Cerebellar nuclear complex (tissue), 1 donor: Measurements from ENCODE around the gene LLCFC1.
"Not testable (repeated sequence)": the region's sequence is repeated elsewhere in the genome, so short reads cannot be mapped to it uniquely, and the experiment has no call there.

Experiments
- DNase-seq, 2 experiments: peaks; one replicate each; lab custom pipeline; 2025; lab: John Stamatoyannopoulos, UW

Gene LLCFC1

DNA sequence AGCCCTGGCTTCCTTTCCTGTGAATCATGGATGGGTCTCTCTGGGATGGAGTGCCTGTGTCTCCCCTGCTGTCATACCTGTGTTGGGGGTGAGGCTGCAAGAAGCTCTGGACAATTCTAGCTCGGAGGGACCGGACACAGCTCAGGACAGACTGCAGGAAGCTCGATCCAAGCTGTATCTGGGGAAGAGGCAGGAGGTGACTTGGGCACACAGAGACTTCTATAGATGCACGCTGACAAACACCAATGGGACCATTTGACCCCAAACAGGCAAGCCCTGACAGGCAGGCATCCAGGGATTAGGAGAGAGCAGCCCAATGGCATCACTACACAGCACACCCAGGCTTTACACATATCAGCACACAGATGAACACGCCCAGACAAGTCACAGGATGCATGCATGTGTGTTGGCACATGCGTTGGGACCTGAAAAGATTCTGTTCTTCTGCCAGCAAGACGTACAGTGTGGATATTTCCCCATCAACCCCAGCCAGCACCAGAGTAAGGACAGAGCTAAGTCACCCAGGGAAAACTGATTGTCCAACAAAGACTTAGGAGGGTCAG, 4.5 kb downstream of the LLCFC1 start:
- DNase-seq = no peak

DNA sequence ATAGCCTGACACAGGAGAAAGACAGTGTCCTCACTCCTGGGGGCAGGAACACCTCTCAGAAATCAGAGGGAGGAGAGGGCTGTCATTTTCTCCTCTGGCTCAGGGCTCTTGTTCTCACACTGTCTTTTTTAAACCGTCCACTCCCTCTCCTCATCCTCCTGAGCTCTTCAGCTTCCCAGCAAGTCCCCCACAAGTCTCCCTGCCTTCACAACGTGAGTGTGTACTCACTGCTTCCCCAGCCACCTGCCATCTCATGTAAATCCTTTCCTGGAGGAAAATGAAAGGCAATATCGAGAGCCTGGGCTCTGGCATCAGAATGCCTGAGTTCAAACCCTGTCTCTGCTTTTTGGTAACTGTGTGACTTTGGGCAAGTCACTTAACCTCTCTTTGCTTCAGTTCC, 5.7 kb downstream of the LLCFC1 start:
- DNase-seq = no peak

DNA sequence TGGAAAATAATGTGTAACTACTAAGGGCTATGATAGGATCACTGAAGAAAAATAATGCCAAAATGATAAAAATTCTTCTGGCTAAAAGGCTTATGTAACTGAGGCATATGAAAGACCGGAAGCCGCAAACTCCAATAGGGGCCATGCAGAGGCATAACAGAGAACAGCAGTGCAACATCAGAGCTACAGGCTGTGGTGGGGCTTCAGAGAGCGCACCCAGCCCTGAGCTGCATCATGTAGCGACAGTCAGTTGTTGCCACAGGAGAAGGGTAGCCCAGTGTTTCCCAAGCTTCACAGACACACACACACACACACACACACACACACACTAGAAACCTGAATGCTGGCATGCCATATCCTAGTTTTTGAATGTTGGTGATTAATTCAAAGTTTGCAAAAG, 9.3 kb downstream of the LLCFC1 start:
- DNase-seq = no peak

DNA sequence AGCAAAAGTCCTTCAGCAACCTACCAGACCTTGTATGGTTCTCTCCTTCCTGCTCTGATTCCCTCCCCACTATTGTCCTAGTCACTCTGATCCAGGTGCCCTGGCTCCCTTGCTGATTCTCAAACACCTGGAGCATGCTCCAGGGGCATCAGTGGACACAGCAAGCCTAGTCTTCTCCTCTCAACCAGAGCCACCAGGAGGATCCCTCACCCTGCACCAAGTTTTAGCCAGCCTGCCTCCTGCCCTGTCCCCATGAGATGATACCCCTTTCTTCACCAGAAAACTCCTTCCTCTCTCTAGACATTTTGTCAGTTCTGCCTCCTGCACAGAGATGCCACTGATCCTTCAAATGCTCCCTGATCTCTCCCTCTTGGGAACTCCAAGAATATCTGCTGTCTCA, 11.0 kb downstream of the LLCFC1 start:
- DNase-seq = no peak

DNA sequence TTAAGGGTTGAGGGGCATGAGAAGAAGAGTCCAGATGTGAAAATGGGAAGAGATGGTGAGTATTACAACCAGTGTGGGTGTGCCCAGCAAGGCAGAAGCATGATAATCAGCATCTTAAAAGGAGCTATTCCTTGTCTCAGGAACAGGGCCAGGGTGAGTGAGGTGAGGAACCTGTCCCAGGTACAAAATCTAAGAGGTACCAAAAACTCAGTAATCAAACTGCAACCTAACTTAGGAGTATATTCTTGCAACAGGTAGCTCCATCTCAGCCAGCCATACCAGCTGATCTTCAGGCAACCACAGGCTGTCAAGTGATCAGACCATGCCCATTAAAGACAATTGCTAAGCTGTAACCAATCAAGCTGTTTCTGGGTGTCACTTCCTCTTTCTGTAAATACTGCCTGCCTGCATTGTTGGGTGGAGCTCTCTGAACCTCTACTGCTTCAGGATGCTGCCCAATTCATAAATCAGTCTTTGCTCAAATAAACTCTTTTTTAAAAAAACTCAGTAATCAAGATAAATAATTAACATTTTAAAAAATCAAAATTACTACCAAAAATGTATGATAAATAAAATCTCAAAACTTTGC, 15.5 kb downstream of the LLCFC1 start:
- DNase-seq = no peak

DNA sequence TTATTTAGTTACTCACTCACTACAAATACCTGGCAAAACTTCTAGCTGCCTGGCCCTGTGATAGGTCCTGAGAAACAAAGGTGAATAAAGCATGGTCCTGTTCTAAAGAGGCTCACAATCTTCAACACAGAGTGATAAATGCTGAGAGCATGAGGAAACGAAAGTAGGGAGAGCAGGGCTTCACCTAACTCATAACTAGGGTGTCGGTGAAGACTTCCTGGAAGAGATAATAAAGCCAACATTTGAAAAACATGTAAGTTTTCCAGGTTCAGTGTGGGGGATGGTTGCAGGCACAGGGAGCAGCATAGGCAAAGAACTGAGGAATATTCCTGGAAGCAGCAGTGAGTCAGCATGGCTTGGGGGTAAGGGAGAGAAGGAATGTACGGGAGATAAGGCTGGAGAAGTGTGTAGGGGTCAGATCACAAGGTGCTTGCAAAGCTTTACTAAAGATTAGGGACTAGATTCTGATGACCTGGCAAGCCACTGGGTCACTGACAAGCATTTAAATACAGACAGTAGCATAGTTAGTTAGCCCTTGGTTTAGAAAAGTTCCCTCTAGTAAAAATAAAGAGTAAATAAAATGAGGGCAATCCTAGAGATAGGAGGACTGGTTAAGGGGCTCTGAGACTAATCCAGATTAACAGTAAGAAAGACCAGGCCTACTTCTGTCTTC, 17.8 kb downstream of the LLCFC1 start:
- DNase-seq = no peak

DNA sequence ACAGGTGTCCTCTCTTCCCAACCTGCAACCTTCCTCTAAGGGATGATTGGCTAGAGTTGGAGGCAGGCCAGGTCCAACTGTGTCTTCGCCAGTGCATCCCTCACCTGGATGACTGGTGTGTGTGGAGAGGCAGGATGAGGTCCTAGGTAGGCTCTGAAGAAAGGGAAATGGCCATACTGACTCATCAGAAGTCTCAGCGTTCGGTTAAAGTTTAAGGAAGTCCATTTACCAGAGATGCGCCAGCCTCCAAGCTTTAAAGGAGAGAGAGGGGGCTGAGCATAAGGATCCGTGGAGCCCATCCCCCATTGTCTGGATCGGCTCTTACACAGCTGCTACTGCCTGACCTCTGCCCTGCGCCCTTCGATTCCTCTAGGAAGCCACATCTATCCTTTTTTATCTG, 18.4 kb downstream of the LLCFC1 start:
- no peak for DNase-seq

DNA sequence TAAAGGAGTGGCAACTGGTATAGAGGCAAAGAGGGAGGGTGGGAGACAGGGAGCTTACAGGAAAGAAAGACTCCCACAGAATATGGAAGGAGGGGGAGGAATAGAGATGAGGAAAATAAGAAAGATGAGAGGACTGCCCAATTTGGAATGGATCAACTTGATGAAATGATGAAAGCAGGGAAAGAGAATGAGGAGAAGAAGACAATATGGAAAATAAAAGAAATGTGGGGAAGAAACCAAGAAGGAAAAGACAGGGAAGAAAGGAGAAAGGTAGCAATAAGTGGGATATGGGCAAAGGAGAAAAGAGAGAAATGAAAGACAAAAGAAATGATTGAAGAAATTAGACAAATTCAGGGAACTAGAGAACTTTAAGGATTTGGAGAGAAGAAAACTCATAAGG, 19.9 kb downstream of the LLCFC1 start:
- DNase-seq = no peak

DNA sequence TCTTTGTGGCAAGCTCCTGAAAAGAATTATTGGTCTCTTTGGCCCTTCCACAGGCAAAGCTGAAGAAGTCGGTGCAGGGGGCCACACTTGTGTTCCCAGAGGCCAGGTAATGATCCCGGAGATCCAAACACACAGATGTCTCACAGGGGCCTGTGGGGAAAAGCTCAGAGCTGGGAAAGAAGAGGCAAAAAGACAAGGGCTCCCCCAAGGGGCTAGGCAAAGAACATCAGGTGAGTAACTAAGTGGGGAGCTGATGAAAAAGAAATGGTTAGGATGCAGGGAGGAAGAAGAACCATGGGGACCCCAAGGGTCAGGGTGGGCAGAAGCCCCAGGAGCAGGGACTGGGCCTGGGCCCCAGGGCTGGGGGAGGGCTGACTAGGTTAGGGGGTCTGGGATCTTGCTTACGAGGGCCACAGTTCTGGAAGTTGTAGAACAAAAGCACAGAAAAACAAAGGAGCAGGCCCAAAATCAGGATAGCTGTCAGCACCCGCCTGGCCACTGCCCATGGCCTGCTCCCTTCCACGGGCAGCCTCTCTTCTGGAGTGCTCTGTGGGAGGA, 21.8 kb downstream of the LLCFC1 start:
- no peak for DNase-seq

DNA sequence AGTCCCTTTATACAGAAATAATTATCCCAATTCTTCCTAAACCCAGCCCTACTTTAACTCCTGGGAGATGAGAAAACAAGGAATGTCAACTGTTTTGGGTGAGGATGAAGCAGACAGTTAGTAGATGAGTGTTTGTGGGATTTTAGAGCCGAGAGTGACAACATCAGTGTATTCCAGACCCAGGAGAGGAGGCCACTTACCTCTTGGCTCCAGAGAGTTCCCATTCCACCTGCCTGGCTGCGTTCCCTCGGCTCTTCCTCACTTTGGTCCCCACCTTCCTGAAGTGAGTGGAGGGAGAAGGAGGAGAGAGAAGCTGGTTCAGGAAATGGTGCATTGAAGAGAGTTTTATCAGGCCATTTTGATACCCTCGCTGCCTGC, 22.3 kb downstream of the LLCFC1 start:
- DNase-seq = no peak

DNA sequence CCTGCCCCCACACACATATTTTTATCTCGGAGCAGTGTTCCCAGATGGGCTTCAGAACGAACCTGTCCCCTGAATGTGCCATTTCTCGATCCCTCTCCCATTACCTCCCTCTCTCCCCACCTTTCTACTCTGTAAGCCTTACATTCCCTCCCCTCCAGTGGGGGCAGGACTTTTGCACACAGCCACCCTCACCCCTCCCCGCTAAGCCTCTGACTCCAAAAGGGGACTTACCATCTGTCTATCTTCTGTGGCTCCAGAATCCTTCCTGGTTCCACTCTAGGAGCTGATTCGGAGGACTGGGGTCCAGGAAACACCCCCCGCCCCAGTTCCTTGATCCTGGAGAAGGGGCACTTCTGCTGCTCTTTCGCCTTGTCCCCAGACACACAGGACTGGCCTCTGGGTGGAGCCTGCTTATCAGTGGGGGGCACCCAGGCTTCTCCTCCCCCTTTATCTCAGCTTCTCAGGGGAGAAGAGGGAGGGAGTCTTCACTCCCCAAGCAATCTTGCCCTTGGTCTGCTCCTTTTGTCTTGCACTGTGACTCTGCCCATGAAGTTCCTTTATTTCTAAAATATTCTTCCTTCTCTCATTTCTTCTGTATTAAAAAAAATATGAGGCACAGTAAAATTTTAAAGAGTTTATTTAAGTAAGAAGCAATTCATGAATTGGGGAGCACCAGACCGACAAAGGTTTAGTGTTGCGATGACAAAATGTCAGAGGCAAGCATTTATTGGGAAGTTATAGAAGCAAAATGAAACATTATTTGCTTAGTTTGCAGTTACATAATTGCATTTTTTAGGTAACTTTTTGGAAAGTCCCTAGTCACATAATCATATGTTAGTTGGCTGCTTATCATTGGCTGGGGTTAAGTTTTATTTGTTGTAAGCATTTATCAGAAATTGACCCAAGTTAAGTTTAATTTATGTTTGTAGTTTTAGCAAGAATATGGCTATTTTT, 23.0 kb downstream of the LLCFC1 start, which contains the start of gene KEL:
Gene KEL (minus strand): TSS at position 391 of the 954 bp plus-strand sequence. CDS start 157 bp downstream, at position 234.
- no peak for DNase-seq

DNA sequence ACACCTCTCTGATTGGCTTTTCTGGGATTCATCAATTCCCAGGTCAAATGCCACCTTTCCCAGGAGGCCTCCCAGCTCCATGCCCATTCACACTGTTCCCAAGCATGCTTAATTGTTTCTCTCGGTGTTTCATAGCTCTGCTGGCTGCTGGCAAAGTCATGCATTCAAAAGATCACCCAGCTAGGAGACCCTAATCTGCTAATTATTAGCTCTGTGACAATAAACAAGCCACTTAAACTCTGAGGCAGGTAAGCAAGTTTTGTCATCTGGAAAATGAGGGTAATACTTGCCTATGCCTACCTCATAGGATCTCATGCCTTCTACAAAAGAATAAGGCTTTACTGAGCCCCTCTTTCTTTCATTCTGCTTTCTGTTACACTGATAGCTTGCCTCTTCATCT, 23.7 kb downstream of the LLCFC1 start:
- no peak for DNase-seq

DNA sequence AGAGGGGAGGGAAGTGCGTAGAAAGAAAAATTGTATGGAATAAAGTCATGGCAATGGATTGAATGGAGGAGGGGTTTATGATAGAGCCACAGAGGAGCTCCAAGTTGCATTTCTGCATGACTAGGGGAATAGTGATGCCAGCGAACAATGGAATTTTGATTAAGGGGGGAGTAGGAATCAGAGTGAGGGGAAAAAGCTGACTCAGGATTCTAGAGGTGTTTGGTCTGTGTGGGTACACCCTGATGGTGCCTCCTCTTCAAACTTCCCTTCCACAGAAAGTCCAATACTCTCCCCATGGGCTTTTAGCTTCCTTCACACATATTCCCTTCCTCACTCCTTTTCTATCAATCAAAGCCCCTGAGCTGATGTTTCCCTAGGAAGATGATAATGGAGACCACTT, 24.7 kb downstream of the LLCFC1 start:
- no peak for DNase-seq

DNA sequence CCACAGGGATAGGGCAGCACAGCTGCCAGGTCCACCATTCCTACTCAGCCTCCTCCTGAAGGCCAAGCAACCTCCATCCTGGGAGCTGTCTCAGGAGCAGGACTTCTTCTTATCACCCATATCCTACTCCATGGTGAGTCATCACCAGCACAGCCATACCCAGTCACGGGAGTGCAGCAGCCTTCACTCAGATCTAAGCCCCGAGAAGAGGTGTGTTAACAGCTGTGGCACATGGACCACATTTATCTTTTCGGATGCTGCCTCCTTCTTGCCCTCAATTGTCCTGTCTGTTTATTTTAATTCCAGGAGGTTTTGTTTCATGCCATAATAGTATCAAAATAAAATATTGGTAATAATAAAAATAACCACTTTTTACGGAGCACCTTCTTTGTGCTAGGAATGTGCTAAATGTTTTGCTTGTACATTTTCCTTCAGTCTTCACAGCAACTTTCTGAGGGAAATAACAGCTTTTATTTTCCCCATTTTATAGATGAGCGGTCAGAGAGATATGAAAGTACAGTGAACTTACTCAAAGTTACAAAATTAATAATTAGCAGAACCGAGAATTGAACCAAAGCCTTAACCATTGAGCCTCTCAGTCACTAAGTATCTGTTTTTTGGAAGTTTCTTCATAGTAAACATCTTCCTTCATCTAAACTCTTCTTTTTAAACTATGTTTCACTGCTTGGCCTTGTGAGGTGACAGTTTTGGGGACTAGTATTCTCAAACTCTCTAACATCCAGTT, 25.4 kb downstream of the LLCFC1 start:
- DNase-seq = no peak

DNA sequence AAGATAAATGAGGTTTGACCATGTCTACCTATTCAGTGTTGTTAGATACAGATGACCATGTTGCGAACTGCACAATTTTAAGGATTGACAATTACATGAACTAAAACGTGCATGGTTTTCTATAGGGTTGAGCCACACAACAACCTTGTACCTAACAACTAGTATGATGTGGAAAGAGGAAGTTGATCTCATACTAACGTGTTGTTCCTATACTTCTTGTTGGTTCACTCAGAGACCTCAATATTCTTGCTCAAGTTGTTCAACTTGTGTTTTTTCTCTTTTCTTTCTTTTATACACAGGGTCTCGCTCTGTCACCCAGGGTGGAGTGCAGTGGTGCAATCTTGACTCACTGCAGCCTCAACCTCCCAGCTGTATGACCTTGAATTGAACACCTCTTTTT, 28.9 kb downstream of the LLCFC1 start:
- DNase-seq = no peak

DNA sequence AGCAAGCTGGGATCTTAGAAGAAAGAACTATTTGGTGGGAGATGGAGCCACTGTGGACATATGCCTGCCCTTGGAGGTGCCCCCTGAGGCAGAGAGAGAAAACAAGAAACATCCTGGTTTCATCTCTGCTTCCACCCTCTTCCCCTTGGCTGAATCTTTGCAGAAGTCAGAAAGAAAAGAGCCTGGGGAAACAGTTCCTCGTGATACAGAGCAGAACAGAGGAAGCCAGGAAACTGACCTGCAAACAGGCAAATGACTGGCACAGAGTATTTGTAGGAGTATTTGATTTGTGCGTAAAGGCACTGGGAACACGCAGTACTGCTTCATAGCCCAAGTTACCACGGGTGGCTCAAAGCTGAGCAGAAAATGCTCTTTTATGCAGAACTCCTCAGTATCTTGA, 29.9 kb downstream of the LLCFC1 start:
- DNase-seq = no peak

DNA sequence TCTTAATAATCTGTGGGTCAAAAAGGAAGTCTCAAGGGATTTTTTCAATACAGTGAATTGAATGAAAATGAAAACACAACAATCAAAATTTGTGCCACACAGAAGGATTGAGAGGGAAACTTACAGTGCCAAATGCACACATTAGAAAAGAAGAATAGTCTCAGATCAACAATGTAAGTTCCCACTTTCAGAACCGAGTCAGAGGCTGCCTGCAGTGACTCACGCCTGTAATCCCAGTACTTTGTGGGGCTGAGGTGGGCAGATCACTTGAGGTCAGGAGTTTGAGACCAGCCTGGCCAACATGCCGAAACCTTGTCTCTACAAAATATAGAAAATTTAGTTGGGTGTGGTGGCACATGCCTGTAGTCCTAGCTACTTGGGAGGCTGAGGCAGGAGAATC, 35.3 kb downstream of the LLCFC1 start:
- no peak for DNase-seq

DNA sequence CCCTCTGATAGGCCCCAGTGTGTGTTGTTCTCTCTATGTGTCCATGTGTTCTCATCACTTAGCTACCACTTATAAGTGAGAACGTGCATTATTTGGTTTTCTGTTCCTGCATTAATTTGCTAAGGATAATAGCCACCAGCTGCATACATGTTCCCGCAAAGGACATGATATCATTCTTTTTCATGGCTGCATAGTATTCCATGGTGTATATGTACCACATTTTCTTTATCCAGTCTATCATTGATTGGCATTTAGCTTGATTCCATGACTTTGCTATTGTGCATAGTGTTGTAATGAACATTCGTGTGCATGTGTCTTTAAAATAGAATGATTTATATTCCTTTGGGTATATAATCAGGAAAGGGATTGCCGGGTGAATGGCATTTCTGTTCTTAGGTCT, 39.1 kb downstream of the LLCFC1 start:
- not testable (repeated sequence) for DNase-seq

DNA sequence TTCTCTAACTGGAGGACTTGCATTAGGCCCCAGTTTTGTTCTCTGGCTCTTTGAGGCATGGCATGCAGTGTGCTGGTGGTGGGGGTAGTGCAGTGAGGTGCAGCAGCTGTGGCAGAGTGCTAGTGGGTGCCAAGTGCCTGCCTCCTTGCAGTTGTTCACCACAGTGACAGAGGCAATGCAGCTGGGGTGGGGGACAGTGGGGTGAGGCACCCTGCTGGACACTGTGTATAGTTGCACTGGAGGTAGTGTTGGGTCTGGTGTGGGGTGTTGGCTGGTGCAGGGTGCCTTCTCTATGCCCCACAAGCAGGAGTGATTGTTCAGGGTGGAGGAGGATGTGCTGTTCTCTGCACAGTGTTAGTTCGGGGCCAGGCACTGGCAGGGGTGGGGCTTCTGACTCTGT, 44.5 kb downstream of the LLCFC1 start:
- no peak for DNase-seq

DNA sequence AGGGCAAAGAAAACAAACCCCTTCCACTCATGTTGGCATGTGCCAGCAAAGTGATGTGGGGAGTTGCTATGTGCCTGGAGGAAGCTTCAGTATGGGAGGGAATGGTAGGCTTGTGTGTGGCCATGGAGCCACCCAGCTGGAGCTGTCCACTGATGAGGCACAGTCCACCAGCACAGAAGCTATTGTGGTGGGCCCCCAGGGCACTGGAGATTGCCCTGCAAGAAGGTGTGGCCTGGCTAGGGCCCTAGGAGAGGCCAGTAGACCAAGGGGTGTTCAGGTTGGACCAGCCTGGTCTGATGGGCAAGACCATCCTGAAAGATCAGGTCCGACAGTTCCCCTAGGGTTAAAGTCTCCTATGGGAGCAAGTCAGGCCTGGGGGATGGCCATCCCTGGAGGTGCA, 45.0 kb downstream of the LLCFC1 start:
- DNase-seq = no peak
